ENCODE data around the gene WIPF1.

GRCh38 chr2:174643356-174643755, 45.8 kb upstream of the WIPF1 start:
- TF ChIP-seq POLR2AphosphoS5 (IDR thresholded peaks at IDR 0.05): no peak
- TF ChIP-seq, protein P1, sequence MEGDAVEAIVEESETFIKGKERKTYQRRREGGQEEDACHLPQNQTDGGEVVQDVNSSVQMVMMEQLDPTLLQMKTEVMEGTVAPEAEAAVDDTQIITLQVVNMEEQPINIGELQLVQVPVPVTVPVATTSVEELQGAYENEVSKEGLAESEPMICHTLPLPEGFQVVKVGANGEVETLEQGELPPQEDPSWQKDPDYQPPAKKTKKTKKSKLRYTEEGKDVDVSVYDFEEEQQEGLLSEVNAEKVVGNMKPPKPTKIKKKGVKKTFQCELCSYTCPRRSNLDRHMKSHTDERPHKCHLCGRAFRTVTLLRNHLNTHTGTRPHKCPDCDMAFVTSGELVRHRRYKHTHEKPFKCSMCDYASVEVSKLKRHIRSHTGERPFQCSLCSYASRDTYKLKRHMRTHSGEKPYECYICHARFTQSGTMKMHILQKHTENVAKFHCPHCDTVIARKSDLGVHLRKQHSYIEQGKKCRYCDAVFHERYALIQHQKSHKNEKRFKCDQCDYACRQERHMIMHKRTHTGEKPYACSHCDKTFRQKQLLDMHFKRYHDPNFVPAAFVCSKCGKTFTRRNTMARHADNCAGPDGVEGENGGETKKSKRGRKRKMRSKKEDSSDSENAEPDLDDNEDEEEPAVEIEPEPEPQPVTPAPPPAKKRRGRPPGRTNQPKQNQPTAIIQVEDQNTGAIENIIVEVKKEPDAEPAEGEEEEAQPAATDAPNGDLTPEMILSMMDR (IDR thresholded peaks at IDR 0.05): no peak
